WTC11 (cell line): ENCODE data around the gene KRTAP10-3. TPM values are rescaled to one million over a fixed set of nuclear protein-coding genes. Genes with fewer than 3 reads are reported as not detected.

Source experiments
- ATAC-seq: fragments of 200-7000 bp; cut with Tn5 transposase; 2 replicates; pipeline ENCODE4 v1.10.0; 2021; ENCODE audit warnings: mild to moderate bottlenecking, moderate library complexity
- CTCF ChIA-PET: fragments of 300-600 bp; sonication (Branson Sonifier 250); formaldehyde crosslinking; loops from one replicate; lab custom pipeline; 2021; ENCODE audit warnings: antibody characterized with exemption; lab: Charles Lee
- POLR2A ChIA-PET: fragments of 350-600 bp; sonication (Branson Sonifier 250); formaldehyde crosslinking; loops from one replicate; lab custom pipeline; 2021; ENCODE audit warnings: antibody characterized with exemption; lab: Charles Lee
- DNase-seq: peaks from one replicate; pipeline ENCODE4 v3.0.0; 2021; ENCODE audit warnings: low spot score
- H3K27ac Mint-ChIP-seq: 2 replicates; pipeline ENCODE4 v1.8.0; 2021; ENCODE audit warnings: mixed read lengths
- H3K27me3 Mint-ChIP-seq: 2 replicates; pipeline ENCODE4 v1.8.0; 2021; ENCODE audit warnings: low read depth, mild to moderate bottlenecking, moderate library complexity, mixed read lengths
- H3K36me3 Mint-ChIP-seq: 2 replicates; pipeline ENCODE4 v1.8.0; 2021; ENCODE audit warnings: mixed read lengths
- H3K4me1 Mint-ChIP-seq: 2 replicates; pipeline ENCODE4 v1.8.0; 2022; ENCODE audit warnings: mixed read lengths
- H3K4me3 Mint-ChIP-seq: 2 replicates; pipeline ENCODE4 v1.8.0; 2021; ENCODE audit warnings: mild to moderate bottlenecking, moderate library complexity, mixed read lengths
- H3K9me3 Mint-ChIP-seq: 2 replicates; pipeline ENCODE4 v1.8.0; 2021; ENCODE audit warnings: mixed read lengths
- CREM ChIP-seq: sonication (generic); formaldehyde crosslinking; IDR thresholded peaks from 2 replicates; pipeline ENCODE4 v1.8.1; 2022; ENCODE audit warnings: mild to moderate bottlenecking, missing genetic modification reagents, moderate library complexity
- EMX1 ChIP-seq: fragments of 250-450 bp; sonication (Bioruptor Pico); IDR thresholded peaks from 2 replicates; pipeline ENCODE4 v1.8.0; 2021; ENCODE audit warnings: mild to moderate bottlenecking
- ETV6 ChIP-seq: sonication (generic); formaldehyde crosslinking; IDR thresholded peaks from 2 replicates; pipeline ENCODE4 v1.8.1; 2022; ENCODE audit warnings: mild to moderate bottlenecking, missing genetic modification reagents
- GTF2I ChIP-seq: fragments of 250-450 bp; sonication (Bioruptor Pico); conservative IDR thresholded peaks from 2 replicates; pipeline ENCODE4 v1.4.0; 2021; ENCODE audit warnings: mild to moderate bottlenecking
- JUN ChIP-seq: sonication (generic); formaldehyde crosslinking; IDR thresholded peaks from 2 replicates; pipeline ENCODE4 v1.8.0; 2023; ENCODE audit warnings: mild to moderate bottlenecking, missing genetic modification reagents
- MXD4 ChIP-seq: fragments of 250-450 bp; sonication (Bioruptor Pico); IDR thresholded peaks from 2 replicates; pipeline ENCODE4 v1.8.0; 2021; ENCODE audit warnings: mild to moderate bottlenecking, moderate library complexity, borderline replicate concordance
- TCF7 ChIP-seq: sonication (generic); formaldehyde crosslinking; IDR thresholded peaks from 2 replicates; pipeline ENCODE4 v1.8.0; 2022; ENCODE audit warnings: mild to moderate bottlenecking, low read depth, missing genetic modification reagents, moderate library complexity
- TEAD1 ChIP-seq: sonication (generic); formaldehyde crosslinking; IDR thresholded peaks from 2 replicates; pipeline ENCODE4 v1.8.0; 2022; ENCODE audit warnings: mild to moderate bottlenecking, missing genetic modification reagents
- ZNF121 ChIP-seq: sonication (generic); formaldehyde crosslinking; IDR thresholded peaks from 2 replicates; pipeline ENCODE4 v1.8.0; 2023; ENCODE audit warnings: missing genetic modification reagents
- ZNF138 ChIP-seq: sonication (generic); formaldehyde crosslinking; conservative IDR thresholded peaks from 2 replicates; pipeline ENCODE4 v1.8.1; 2022; ENCODE audit warnings: mild to moderate bottlenecking, moderate library complexity, missing genetic modification reagents
- ZNF219 ChIP-seq: sonication (generic); formaldehyde crosslinking; IDR thresholded peaks from 2 replicates; pipeline ENCODE4 v1.8.0; 2023; ENCODE audit warnings: missing genetic modification reagents, mild to moderate bottlenecking, borderline replicate concordance
- ZNF263 ChIP-seq: sonication (generic); formaldehyde crosslinking; IDR thresholded peaks from 2 replicates; pipeline ENCODE4 v1.8.1; 2022; ENCODE audit warnings: low read depth, mild to moderate bottlenecking, moderate library complexity, missing genetic modification reagents
- ZNF416 ChIP-seq: fragments of 250-450 bp; sonication (Bioruptor Pico); IDR thresholded peaks from 2 replicates; pipeline ENCODE4 v1.9.0; 2021; ENCODE audit warnings: mild to moderate bottlenecking, inconsistent platforms
- ZNF671 ChIP-seq: fragments of 250-450 bp; sonication (Bioruptor Pico); IDR thresholded peaks from 2 replicates; pipeline ENCODE4 v1.8.0; 2021; ENCODE audit warnings: mild to moderate bottlenecking
- total RNA-seq: library from RNA; stranded (reverse); gene quantifications from 3 replicates; pipeline ENCODE4 v1.2.3, GENCODE V29; 2021
- TF ChIP-seq, protein P1 (sequence below): sonication (generic); formaldehyde crosslinking; IDR thresholded peaks from 2 replicates; pipeline ENCODE4 v1.8.1; 2023; ENCODE audit warnings: mild to moderate bottlenecking, missing genetic modification reagents, moderate library complexity
- TF ChIP-seq, protein P2 (sequence below): sonication (generic); formaldehyde crosslinking; IDR thresholded peaks from 2 replicates; pipeline ENCODE4 v1.8.1; 2023; ENCODE audit warnings: mild to moderate bottlenecking, missing genetic modification reagents, moderate library complexity
- TF ChIP-seq, protein P3 (sequence below): sonication (generic); formaldehyde crosslinking; IDR thresholded peaks from 2 replicates; pipeline ENCODE4 v1.8.0; 2023; ENCODE audit warnings: missing genetic modification reagents
- TF ChIP-seq, protein P4 (sequence below): sonication (generic); formaldehyde crosslinking; IDR thresholded peaks from 2 replicates; pipeline ENCODE4 v1.8.1; 2022; ENCODE audit warnings: mild to moderate bottlenecking, missing genetic modification reagents, moderate library complexity, borderline replicate concordance
- TF ChIP-seq, protein P5 (sequence below): sonication (generic); formaldehyde crosslinking; IDR thresholded peaks from 2 replicates; pipeline ENCODE4 v1.8.1; 2022; ENCODE audit warnings: low read depth, missing genetic modification reagents, borderline replicate concordance
- TF ChIP-seq, protein P6 (sequence below): sonication (generic); formaldehyde crosslinking; IDR thresholded peaks from 2 replicates; pipeline ENCODE4 v1.8.0; 2022; ENCODE audit warnings: mild to moderate bottlenecking, missing genetic modification reagents
- TF ChIP-seq, protein P7 (sequence below): fragments of 200-600 bp; IDR thresholded peaks from 2 replicates; pipeline ENCODE4 v1.8.0; 2022; ENCODE audit warnings: antibody characterized with exemption
- TF ChIP-seq, protein P8 (sequence below): fragments of 250-450 bp; sonication (Bioruptor Pico); IDR thresholded peaks from 2 replicates; pipeline ENCODE4 v2.1.2; 2022; ENCODE audit warnings: mild to moderate bottlenecking, moderate library complexity

KRTAP10-3 gene
- total RNA-seq, 1 experiment from 2014 or later = not detected

DNA sequence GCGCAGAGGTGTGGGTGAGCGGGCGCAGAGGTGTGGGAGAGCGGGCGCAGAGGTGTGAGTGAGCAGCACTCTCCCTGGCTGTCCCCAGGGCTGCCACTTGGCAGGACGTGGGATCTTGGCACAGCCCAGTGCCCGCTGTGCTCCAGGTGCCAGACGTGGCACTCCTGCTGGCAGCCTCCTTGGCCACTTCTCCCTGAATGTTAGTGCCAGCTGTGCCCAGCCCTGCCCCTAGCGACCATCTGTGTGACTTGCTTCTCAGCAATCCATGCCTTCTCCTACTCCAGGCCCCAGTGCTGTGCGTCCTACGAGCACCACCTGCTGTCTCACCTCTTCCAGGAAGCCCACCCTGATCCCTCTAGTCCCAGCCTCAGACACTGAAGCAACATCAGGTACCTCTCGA, 49.1 kb downstream of the KRTAP10-3 start:
- Mint-ChIP-seq H3K27me3 (no peaks in the 10 kb centered on the region), H3K9me3 (no peaks in the 10 kb centered on the region), H3K36me3 (no peaks in the 10 kb centered on the region)
- TF ChIP-seq GTF2I (no peak), ZNF416 (CRISPR knock-in tag) (no peak), MXD4 (no peak), TEAD1 (CRISPR knock-in tag) (no peak), CREM (CRISPR knock-in tag) (no peak), ETV6 (CRISPR knock-in tag) (no peak), EMX1 (CRISPR knock-in tag) (no peak), ZNF138 (no peak), TCF7 (CRISPR knock-in tag) (no peak)
- TF ChIP-seq, protein P1, sequence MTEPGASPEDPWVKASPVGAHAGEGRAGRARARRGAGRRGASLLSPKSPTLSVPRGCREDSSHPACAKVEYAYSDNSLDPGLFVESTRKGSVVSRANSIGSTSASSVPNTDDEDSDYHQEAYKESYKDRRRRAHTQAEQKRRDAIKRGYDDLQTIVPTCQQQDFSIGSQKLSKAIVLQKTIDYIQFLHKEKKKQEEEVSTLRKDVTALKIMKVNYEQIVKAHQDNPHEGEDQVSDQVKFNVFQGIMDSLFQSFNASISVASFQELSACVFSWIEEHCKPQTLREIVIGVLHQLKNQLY (CRISPR knock-in tag) = no peak
- TF ChIP-seq, protein P2, sequence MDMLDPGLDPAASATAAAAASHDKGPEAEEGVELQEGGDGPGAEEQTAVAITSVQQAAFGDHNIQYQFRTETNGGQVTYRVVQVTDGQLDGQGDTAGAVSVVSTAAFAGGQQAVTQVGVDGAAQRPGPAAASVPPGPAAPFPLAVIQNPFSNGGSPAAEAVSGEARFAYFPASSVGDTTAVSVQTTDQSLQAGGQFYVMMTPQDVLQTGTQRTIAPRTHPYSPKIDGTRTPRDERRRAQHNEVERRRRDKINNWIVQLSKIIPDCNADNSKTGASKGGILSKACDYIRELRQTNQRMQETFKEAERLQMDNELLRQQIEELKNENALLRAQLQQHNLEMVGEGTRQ (CRISPR knock-in tag) = no peak
- TF ChIP-seq, all 79 proteins: peak for 0
- DNase-seq (no peak), ATAC-seq (no peak)
- Mint-ChIP-seq H3K4me1 (no peaks in the 10 kb centered on the region; the same call in 1 of the 2 replicates), H3K4me3 (no peak overlapping the region), H3K27ac (peak overlapping the region; percentile 22)
- CTCF ChIA-PET = interaction anchor here (0.7 to 4.2 kb wide), 23 partner anchors 11 to 292 kb away, joined by 3 to 53 read pairs (median 6); partner anchors contain the start of genes KRTAP10-6, TSPEAR and UBE2G2
- POLR2A ChIA-PET = no interaction called here

DNA sequence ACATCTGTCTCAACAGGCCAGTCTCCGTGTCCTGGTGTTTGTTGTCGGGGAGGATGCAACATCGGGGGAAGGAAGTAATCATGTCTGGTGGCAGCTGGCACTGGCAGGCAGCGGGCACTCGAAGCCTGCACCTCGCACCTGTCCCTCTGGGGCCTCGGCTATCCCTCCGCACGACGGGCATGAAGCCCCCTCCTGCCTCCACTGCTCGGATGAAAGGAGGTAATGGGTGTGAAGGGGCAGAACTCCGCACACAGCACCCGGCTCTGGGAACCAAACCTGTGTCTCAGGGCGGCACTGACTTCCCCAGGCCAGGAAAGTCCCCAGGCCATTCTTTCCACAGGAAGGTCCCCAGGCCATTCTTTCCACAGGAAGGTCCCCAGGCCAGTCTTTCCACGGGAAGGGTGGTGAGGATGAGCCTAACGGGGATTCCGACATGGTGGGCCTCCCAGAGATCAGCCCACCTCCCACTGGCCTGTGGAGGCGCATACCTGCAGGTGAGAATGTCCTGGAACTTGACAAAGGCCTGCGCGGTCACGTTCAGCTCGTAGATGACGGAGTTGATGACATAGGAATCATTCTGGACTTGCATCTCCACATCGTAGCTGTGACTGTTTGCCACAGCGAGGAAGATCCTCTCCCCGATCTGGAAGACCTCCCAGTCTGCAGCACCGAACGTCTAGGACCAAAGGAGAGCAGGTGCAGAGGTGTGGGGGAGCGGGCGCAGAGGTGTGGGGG, 49.7 kb downstream of the KRTAP10-3 start:
- Mint-ChIP-seq H3K36me3 (no peaks in the 10 kb centered on the region), H3K4me3 (no peak overlapping the region), H3K9me3 (no peaks in the 10 kb centered on the region), H3K27me3 (no peaks in the 10 kb centered on the region), H3K27ac (no peak overlapping the region), H3K4me1 (no peaks in the 10 kb centered on the region; the same call in 1 of the 2 replicates)
- no peak for DNase-seq
- POLR2A ChIA-PET = no interaction called here
- no peak for ATAC-seq
- CTCF ChIA-PET = interaction anchor here (2.1 kb wide), 1 partner anchor 292 kb away, joined by 13 read pairs; the partner anchor contains the start of gene UBE2G2
- TF ChIP-seq ZNF121 (no peak), ZNF219 (no peak), JUN (CRISPR knock-in tag) (no peak), ZNF671 (CRISPR knock-in tag) (no peak), ZNF263 (CRISPR knock-in tag) (no peak), TEAD1 (CRISPR knock-in tag) (no peak)
- TF ChIP-seq, protein P3, sequence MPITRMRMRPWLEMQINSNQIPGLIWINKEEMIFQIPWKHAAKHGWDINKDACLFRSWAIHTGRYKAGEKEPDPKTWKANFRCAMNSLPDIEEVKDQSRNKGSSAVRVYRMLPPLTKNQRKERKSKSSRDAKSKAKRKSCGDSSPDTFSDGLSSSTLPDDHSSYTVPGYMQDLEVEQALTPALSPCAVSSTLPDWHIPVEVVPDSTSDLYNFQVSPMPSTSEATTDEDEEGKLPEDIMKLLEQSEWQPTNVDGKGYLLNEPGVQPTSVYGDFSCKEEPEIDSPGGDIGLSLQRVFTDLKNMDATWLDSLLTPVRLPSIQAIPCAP (CRISPR knock-in tag) = no peak
- TF ChIP-seq, protein P4, sequence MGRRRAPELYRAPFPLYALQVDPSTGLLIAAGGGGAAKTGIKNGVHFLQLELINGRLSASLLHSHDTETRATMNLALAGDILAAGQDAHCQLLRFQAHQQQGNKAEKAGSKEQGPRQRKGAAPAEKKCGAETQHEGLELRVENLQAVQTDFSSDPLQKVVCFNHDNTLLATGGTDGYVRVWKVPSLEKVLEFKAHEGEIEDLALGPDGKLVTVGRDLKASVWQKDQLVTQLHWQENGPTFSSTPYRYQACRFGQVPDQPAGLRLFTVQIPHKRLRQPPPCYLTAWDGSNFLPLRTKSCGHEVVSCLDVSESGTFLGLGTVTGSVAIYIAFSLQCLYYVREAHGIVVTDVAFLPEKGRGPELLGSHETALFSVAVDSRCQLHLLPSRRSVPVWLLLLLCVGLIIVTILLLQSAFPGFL (CRISPR knock-in tag) = no peak
- TF ChIP-seq, protein P5, sequence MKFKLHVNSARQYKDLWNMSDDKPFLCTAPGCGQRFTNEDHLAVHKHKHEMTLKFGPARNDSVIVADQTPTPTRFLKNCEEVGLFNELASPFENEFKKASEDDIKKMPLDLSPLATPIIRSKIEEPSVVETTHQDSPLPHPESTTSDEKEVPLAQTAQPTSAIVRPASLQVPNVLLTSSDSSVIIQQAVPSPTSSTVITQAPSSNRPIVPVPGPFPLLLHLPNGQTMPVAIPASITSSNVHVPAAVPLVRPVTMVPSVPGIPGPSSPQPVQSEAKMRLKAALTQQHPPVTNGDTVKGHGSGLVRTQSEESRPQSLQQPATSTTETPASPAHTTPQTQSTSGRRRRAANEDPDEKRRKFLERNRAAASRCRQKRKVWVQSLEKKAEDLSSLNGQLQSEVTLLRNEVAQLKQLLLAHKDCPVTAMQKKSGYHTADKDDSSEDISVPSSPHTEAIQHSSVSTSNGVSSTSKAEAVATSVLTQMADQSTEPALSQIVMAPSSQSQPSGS (CRISPR knock-in tag) = no peak
- TF ChIP-seq, protein P6, sequence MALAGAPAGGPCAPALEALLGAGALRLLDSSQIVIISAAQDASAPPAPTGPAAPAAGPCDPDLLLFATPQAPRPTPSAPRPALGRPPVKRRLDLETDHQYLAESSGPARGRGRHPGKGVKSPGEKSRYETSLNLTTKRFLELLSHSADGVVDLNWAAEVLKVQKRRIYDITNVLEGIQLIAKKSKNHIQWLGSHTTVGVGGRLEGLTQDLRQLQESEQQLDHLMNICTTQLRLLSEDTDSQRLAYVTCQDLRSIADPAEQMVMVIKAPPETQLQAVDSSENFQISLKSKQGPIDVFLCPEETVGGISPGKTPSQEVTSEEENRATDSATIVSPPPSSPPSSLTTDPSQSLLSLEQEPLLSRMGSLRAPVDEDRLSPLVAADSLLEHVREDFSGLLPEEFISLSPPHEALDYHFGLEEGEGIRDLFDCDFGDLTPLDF = no peak
- TF ChIP-seq, protein P7, sequence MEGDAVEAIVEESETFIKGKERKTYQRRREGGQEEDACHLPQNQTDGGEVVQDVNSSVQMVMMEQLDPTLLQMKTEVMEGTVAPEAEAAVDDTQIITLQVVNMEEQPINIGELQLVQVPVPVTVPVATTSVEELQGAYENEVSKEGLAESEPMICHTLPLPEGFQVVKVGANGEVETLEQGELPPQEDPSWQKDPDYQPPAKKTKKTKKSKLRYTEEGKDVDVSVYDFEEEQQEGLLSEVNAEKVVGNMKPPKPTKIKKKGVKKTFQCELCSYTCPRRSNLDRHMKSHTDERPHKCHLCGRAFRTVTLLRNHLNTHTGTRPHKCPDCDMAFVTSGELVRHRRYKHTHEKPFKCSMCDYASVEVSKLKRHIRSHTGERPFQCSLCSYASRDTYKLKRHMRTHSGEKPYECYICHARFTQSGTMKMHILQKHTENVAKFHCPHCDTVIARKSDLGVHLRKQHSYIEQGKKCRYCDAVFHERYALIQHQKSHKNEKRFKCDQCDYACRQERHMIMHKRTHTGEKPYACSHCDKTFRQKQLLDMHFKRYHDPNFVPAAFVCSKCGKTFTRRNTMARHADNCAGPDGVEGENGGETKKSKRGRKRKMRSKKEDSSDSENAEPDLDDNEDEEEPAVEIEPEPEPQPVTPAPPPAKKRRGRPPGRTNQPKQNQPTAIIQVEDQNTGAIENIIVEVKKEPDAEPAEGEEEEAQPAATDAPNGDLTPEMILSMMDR = no peak
- TF ChIP-seq, protein P8, sequence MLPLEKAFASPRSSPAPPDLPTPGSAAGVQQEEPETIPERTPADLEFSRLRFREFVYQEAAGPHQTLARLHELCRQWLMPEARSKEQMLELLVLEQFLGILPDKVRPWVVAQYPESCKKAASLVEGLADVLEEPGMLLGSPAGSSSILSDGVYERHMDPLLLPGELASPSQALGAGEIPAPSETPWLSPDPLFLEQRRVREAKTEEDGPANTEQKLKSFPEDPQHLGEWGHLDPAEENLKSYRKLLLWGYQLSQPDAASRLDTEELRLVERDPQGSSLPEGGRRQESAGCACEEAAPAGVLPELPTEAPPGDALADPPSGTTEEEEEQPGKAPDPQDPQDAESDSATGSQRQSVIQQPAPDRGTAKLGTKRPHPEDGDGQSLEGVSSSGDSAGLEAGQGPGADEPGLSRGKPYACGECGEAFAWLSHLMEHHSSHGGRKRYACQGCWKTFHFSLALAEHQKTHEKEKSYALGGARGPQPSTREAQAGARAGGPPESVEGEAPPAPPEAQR (CRISPR knock-in tag) = no peak
